ENCODE results near the gene IER2. TPM values are rescaled to one million over a fixed set of nuclear protein-coding genes. Genes with fewer than 3 reads are reported as not detected.

The IER2 gene
- total and polyA plus RNA-seq, 9 of the 15 experiments (the other 6 are each of a cell fraction or from before 2014, with no cell fraction given) = 4.5 to 205 (median 23.7) TPM

- TF ChIP-seq DDX20 (tag; IDR thresholded peaks at IDR 0.05; ENCODE audit: low read depth) (no peak), COPS2 (conservative IDR thresholded peaks at IDR 0.05) (no peak), PREB (CRISPR knock-in tag; IDR thresholded peaks at IDR 0.05) (no peak), RBM14 (IDR thresholded peaks at IDR 0.05; ENCODE audit: borderline replicate concordance, insufficient read depth, low read depth, low read length) (no peak), FOXJ3 (CRISPR knock-in tag; IDR thresholded peaks at IDR 0.05) (no peak), PRDM10 (IDR thresholded peaks at IDR 0.05; ENCODE audit: partially characterized antibody) (peak; percentile 12), NELFE (IDR thresholded peaks at IDR 0.05; ENCODE audit: insufficient read depth, insufficient read length) (no peak), POLR2A (conservative IDR thresholded peaks at IDR 0.05) (peak; percentile 85), RFX7 (CRISPR knock-in tag; IDR thresholded peaks at IDR 0.05) (no peak), RBM17 (IDR thresholded peaks at IDR 0.05; ENCODE audit: borderline replicate concordance, low read depth, low read length) (no peak), XRCC3 (IDR thresholded peaks at IDR 0.05) (no peak), ZNF212 (CRISPR knock-in tag; IDR thresholded peaks at IDR 0.05) (no peak), FUS (optimal IDR thresholded peaks at IDR 0.05; ENCODE audit: low read depth, low read length) (no peak)
- TF ChIP-seq, protein P1, sequence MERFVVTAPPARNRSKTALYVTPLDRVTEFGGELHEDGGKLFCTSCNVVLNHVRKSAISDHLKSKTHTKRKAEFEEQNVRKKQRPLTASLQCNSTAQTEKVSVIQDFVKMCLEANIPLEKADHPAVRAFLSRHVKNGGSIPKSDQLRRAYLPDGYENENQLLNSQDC (CRISPR knock-in tag; IDR thresholded peaks at IDR 0.05) = peak; percentile 79; the same call in 1 of the 2 replicates
- TF ChIP-seq, protein P2, sequence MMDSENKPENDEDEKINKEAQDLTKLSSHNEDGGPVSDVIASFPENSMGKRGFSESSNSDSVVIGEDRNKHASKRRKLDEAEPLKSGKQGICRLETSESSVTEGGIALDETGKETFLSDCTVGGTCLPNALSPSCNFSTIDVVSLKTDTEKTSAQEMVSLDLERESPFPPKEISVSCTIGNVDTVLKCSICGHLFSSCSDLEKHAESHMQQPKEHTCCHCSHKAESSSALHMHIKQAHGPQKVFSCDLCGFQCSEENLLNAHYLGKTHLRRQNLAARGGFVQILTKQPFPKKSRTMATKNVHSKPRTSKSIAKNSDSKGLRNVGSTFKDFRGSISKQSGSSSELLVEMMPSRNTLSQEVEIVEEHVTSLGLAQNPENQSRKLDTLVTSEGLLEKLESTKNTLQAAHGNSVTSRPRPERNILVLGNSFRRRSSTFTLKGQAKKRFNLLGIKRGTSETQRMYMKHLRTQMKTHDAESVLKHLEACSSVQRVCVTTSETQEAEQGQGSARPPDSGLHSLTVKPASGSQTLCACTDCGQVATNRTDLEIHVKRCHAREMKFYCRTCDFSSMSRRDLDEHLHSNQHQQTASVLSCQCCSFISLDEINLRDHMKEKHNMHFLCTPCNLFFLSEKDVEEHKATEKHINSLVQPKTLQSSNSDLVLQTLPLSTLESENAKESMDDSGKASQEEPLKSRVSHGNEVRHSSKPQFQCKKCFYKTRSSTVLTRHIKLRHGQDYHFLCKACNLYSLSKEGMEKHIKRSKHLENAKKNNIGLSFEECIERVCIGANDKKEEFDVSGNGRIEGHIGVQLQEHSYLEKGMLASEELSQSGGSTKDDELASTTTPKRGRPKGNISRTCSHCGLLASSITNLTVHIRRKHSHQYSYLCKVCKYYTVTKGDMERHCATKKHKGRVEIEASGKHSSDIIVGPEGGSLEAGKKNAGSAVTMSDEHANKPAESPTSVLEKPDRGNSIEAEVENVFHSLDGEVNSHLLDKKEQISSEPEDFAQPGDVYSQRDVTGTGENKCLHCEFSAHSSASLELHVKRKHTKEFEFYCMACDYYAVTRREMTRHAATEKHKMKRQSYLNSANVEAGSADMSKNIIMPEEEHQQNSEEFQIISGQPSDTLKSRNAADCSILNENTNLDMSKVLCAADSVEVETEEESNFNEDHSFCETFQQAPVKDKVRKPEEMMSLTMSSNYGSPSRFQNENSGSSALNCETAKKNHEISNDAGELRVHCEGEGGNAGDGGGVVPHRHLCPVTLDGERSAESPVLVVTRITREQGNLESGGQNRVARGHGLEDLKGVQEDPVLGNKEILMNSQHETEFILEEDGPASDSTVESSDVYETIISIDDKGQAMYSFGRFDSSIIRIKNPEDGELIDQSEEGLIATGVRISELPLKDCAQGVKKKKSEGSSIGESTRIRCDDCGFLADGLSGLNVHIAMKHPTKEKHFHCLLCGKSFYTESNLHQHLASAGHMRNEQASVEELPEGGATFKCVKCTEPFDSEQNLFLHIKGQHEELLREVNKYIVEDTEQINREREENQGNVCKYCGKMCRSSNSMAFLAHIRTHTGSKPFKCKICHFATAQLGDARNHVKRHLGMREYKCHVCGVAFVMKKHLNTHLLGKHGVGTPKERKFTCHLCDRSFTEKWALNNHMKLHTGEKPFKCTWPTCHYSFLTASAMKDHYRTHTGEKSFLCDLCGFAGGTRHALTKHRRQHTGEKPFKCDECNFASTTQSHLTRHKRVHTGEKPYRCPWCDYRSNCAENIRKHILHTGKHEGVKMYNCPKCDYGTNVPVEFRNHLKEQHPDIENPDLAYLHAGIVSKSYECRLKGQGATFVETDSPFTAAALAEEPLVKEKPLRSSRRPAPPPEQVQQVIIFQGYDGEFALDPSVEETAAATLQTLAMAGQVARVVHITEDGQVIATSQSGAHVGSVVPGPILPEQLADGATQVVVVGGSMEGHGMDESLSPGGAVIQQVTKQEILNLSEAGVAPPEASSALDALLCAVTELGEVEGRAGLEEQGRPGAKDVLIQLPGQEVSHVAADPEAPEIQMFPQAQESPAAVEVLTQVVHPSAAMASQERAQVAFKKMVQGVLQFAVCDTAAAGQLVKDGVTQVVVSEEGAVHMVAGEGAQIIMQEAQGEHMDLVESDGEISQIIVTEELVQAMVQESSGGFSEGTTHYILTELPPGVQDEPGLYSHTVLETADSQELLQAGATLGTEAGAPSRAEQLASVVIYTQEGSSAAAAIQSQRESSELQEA (IDR thresholded peaks at IDR 0.05; ENCODE audit: low read depth) = no peak
Measured at GRCh38 chr19:13151605-13152355, 1.6 kb downstream of the IER2 start (continued).
